CD4-positive, alpha-beta T cell treated with Interleukin-17A for 1 hour (primary cell): ENCODE measurements around the gene BPTF.
"Not testable (repeated sequence)": the region's sequence is repeated elsewhere in the genome, so short reads cannot be mapped to it uniquely, and the experiment has no call there.

Source experiments
- DNase-seq: peaks from one replicate; pipeline ENCODE4 v3.0.0-alpha.2; 2020

Gene BPTF

GRCh38 chr17:67824735-67825626, at the start of gene BPTF:
Gene BPTF (plus strand): TSS chr17:67825503. CDS start chr17:67825725, 222 bp downstream.
- DNase-seq, result peak; percentile 93

GRCh38 chr17:67779098-67779672, 46.1 kb upstream of the BPTF start:
- peak; percentile 16 for DNase-seq

- no peak for DNase-seq
Observed at GRCh38 chr17:67784364-67785121, 40.8 kb upstream of the BPTF start.

GRCh38 chr17:67785122-67785477, 40.2 kb upstream of the BPTF start:
- DNase-seq, result no peak

- DNase-seq, result no peak
Observed at GRCh38 chr17:67785504-67785903, 39.8 kb upstream of the BPTF start.

GRCh38 chr17:67800495-67800928, 24.8 kb upstream of the BPTF start:
- DNase-seq, result peak; percentile 60

- DNase-seq, result no peak
Observed at GRCh38 chr17:67801626-67802175, 23.6 kb upstream of the BPTF start.

- DNase-seq, result no peak
Observed at GRCh38 chr17:67810464-67810863, 14.8 kb upstream of the BPTF start.

- not testable (repeated sequence) for DNase-seq
Observed at GRCh38 chr17:67812380-67812779, 12.9 kb upstream of the BPTF start.

- no peak for DNase-seq
Observed at GRCh38 chr17:67813803-67814180, 11.5 kb upstream of the BPTF start.

- no peak for DNase-seq
Observed at GRCh38 chr17:67818110-67819002, 6.9 kb upstream of the BPTF start.

- DNase-seq, result no peak
Observed at GRCh38 chr17:67819722-67820121, 5.6 kb upstream of the BPTF start.

- no peak for DNase-seq
Observed at GRCh38 chr17:67821871-67822367, 3.4 kb upstream of the BPTF start.

- peak; percentile 76 for DNase-seq
Observed at GRCh38 chr17:67825627-67826601, 611 bp downstream of the BPTF start.

- DNase-seq, result peak; percentile 51
Observed at GRCh38 chr17:67829331-67829730, 4.0 kb downstream of the BPTF start.

GRCh38 chr17:67830440-67830839, 5.1 kb downstream of the BPTF start:
- no peak for DNase-seq

- DNase-seq, result no peak
Observed at GRCh38 chr17:67831268-67831667, 6.0 kb downstream of the BPTF start.

- DNase-seq, result no peak
Observed at GRCh38 chr17:67833134-67833533, 7.8 kb downstream of the BPTF start.

- no peak for DNase-seq
Observed at GRCh38 chr17:67833946-67834631, 8.8 kb downstream of the BPTF start.

- no peak for DNase-seq
Observed at GRCh38 chr17:67834634-67835033, 9.3 kb downstream of the BPTF start.
